ENCODE data around the gene PEMT. TPM values are rescaled to one million over a fixed set of nuclear protein-coding genes. Genes with fewer than 3 reads are reported as not detected.

The PEMT gene
- total and polyA plus RNA-seq, 2 donors (not counting 1 experiment from before 2014, with no cell fraction given): 18.0 to 18.6 TPM

DNA sequence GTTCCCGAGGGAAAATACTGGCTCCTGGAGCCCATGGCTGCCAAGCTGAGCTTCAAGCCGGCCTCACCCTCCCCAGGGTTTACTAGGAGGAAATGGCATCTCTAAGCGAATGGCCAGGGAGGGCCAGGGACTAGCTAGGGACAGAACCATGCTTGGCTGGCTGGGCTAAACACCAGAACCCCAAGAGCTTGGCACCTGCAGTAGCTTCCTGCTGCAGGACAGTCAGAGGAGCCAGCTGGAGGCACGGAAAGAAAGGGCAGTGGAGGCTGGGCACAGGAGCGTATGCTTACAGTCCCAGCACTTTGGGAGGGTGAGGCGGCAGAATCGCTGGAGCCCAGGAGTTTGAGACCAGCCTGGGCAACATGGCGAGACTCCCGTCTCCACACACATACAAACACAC lies 33.7 kb downstream of the PEMT start:
- no peak for DNase-seq (ENCODE audit: low read depth in 2 of 2)
- H4K20me1 ChIP-seq (ENCODE audit: control insufficient read depth, extremely low read depth, insufficient read depth, low read length): no peaks in the 10 kb centered on the region
- no peaks in the 10 kb centered on the region for H3K36me3 ChIP-seq (ENCODE audit: control insufficient read depth, insufficient read depth, low read length)
- H3K79me2 ChIP-seq (ENCODE audit: control insufficient read depth, insufficient read depth, low read length): no peaks in the 10 kb centered on the region
- H3K27ac ChIP-seq (ENCODE audit: insufficient read depth, low read length): no peak overlapping the region
- no peaks in the 10 kb centered on the region for H3K9me3 ChIP-seq (ENCODE audit: control insufficient read depth, insufficient read depth, low read depth, low read length)
- no peak for TF ChIP-seq EZH2 (IDR thresholded peaks at IDR 0.05; ENCODE audit: low read length, missing control alignments)
- TF ChIP-seq, protein P1, sequence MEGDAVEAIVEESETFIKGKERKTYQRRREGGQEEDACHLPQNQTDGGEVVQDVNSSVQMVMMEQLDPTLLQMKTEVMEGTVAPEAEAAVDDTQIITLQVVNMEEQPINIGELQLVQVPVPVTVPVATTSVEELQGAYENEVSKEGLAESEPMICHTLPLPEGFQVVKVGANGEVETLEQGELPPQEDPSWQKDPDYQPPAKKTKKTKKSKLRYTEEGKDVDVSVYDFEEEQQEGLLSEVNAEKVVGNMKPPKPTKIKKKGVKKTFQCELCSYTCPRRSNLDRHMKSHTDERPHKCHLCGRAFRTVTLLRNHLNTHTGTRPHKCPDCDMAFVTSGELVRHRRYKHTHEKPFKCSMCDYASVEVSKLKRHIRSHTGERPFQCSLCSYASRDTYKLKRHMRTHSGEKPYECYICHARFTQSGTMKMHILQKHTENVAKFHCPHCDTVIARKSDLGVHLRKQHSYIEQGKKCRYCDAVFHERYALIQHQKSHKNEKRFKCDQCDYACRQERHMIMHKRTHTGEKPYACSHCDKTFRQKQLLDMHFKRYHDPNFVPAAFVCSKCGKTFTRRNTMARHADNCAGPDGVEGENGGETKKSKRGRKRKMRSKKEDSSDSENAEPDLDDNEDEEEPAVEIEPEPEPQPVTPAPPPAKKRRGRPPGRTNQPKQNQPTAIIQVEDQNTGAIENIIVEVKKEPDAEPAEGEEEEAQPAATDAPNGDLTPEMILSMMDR (conservative IDR thresholded peaks at IDR 0.05 in 1 of 2, IDR thresholded peaks at IDR 0.05 in 1 of 2; ENCODE audit: low read depth in 1 of 2, low read length in 2 of 2): no peak
- H3K4me3 ChIP-seq (replicated peaks in 1 of 4; ENCODE audit: control extremely low read depth in 1 of 4, insufficient read depth in 1 of 4, low read depth in 3 of 4, low read length in 4 of 4): no peak overlapping the region
- H2AFZ ChIP-seq (ENCODE audit: low read length): no peak overlapping the region
- no peaks in the 10 kb centered on the region for H3K27me3 ChIP-seq (ENCODE audit: control insufficient read depth, insufficient read depth, low read length)
- H3K4me1 ChIP-seq (ENCODE audit: control insufficient read depth, extremely low read depth, insufficient read depth, low read length): no peaks in the 10 kb centered on the region
- H3K9ac ChIP-seq (ENCODE audit: insufficient read depth, low read length): no peak overlapping the region
- no peak overlapping the region for H3K4me2 ChIP-seq (ENCODE audit: extremely low read depth, insufficient read depth, low read length)

DNA sequence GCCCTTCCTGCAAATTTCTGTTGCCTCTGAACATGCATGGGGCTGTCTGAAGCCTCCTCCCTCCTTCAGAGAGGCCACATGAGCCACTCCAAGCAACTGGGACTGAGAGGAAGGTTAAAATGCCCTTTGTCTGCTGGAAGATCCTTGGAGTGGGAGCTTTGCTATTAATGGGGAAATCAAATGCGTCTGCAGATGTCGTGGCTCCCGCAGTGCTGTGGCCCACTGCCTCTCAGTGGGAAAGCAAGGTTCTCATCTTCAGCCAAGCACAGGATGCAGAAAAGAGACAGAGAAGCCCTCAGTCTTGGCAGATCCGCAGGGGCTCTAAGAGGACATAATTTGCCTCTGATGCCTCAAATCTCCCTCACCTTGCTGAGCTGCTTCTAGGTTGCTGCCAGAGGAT lies 34.8 kb downstream of the PEMT start:
- Histone ChIP-seq H3K79me2 (ENCODE audit: control insufficient read depth, insufficient read depth, low read length) (no peaks in the 10 kb centered on the region), H2AFZ (ENCODE audit: low read length) (no peak overlapping the region), H3K9me3 (ENCODE audit: control insufficient read depth, insufficient read depth, low read depth, low read length) (no peaks in the 10 kb centered on the region), H3K36me3 (ENCODE audit: control insufficient read depth, insufficient read depth, low read length) (no peaks in the 10 kb centered on the region), H3K9ac (ENCODE audit: insufficient read depth, low read length) (no peak overlapping the region), H4K20me1 (ENCODE audit: control insufficient read depth, extremely low read depth, insufficient read depth, low read length) (no peaks in the 10 kb centered on the region), H3K4me1 (ENCODE audit: control insufficient read depth, extremely low read depth, insufficient read depth, low read length) (no peaks in the 10 kb centered on the region), H3K27me3 (ENCODE audit: control insufficient read depth, insufficient read depth, low read length) (no peaks in the 10 kb centered on the region), H3K4me2 (ENCODE audit: extremely low read depth, insufficient read depth, low read length) (no peak overlapping the region), H3K4me3 (replicated peaks in 1 of 4; ENCODE audit: control extremely low read depth in 1 of 4, insufficient read depth in 1 of 4, low read depth in 3 of 4, low read length in 4 of 4) (no peak overlapping the region), H3K27ac (ENCODE audit: insufficient read depth, low read length) (no peak overlapping the region)
- TF ChIP-seq, protein P1 (conservative IDR thresholded peaks at IDR 0.05 in 1 of 2, IDR thresholded peaks at IDR 0.05 in 1 of 2; ENCODE audit: low read depth in 1 of 2, low read length in 2 of 2): no peak
- no peak for TF ChIP-seq EZH2 (IDR thresholded peaks at IDR 0.05; ENCODE audit: low read length, missing control alignments)
- no peak for DNase-seq (ENCODE audit: low read depth in 2 of 2)

DNA sequence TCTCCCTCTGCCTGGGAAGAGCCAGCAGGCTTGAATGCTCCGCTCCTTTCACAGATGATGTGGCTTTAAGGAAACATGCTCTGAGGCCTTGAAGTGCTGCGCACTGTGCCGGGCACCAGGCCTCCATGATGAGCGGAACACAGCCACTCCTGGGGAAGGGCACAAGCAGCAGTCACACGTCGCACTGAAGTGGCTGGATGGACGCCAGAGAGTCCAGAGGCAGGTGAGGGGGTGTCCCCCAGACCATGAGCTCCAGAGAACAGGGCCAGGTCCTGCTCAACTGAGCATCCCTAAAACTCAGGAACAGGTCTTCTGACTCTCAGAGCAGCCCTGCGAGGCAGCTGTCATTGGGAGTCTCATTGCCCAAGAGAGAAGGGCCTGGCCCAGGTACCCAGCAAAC lies 35.6 kb downstream of the PEMT start:
- H3K9ac ChIP-seq (ENCODE audit: insufficient read depth, low read length): no peak overlapping the region
- H4K20me1 ChIP-seq (ENCODE audit: control insufficient read depth, extremely low read depth, insufficient read depth, low read length): no peaks in the 10 kb centered on the region
- TF ChIP-seq, protein P1 (conservative IDR thresholded peaks at IDR 0.05 in 1 of 2, IDR thresholded peaks at IDR 0.05 in 1 of 2; ENCODE audit: low read depth in 1 of 2, low read length in 2 of 2): no peak
- no peak for TF ChIP-seq EZH2 (IDR thresholded peaks at IDR 0.05; ENCODE audit: low read length, missing control alignments)
- H3K4me2 ChIP-seq (ENCODE audit: extremely low read depth, insufficient read depth, low read length): no peak overlapping the region
- no peaks in the 10 kb centered on the region for H3K79me2 ChIP-seq (ENCODE audit: control insufficient read depth, insufficient read depth, low read length)
- H3K4me3 ChIP-seq (replicated peaks in 1 of 4; ENCODE audit: control extremely low read depth in 1 of 4, insufficient read depth in 1 of 4, low read depth in 3 of 4, low read length in 4 of 4): no peak overlapping the region
- H3K27ac ChIP-seq (ENCODE audit: insufficient read depth, low read length): no peak overlapping the region
- H3K36me3 ChIP-seq (ENCODE audit: control insufficient read depth, insufficient read depth, low read length): no peaks in the 10 kb centered on the region
- no peak overlapping the region for H2AFZ ChIP-seq (ENCODE audit: low read length)
- no peaks in the 10 kb centered on the region for H3K4me1 ChIP-seq (ENCODE audit: control insufficient read depth, extremely low read depth, insufficient read depth, low read length)
- DNase-seq (ENCODE audit: low read depth in 2 of 2): no peak
- H3K27me3 ChIP-seq (ENCODE audit: control insufficient read depth, insufficient read depth, low read length): no peaks in the 10 kb centered on the region
- no peaks in the 10 kb centered on the region for H3K9me3 ChIP-seq (ENCODE audit: control insufficient read depth, insufficient read depth, low read depth, low read length)

Data from fibroblast of lung (primary cell).